Stimulated activated naive CD8-positive, alpha-beta T cell treated with anti-CD3 and anti-CD28 coated beads, Interleukin-15, Interleukin-2, amounts not matched to agents 100 U/mL and 50 U/mL, for 24 hours (primary cell): ENCODE results near the gene INTS6.

ENCODE experiments used
- ATAC-seq: fragments of 150-1000 bp; cut with Tn5 transposase; one replicate; pipeline ENCODE4 v1.10.0; 2021
- DNase-seq: peaks from one replicate; pipeline ENCODE4 v3.0.0; 2021

INTS6 gene

DNA sequence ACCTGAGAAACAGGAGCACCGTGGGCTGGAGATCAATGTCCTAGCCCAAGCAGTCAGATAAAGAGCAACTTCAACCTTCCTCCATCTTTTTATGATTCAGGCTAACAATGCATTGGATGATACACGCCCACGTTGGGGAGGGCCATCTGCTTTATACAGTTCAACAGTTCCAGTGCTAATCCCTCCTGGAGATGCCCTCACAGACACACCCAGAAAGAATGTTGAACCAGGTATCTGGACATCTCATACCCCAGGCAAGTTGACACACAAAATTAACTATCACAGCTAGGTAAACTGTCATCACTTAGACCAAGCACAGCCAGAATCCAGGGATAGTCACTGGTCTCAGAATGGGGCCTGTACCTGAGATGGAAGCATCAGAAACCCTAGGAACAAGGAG lies 134.0 kb downstream of the INTS6 start:
- DNase-seq (no peak), ATAC-seq (no peak)

GRCh38 chr13:51318015-51318414 lies 134.8 kb downstream of the INTS6 start:
- ATAC-seq, result no peak
- no peak for DNase-seq

- DNase-seq (no peak), ATAC-seq (no peak)
These were observed 135.6 kb downstream of the INTS6 start for GRCh38 chr13:51317262-51317661.

- DNase-seq (no peak), ATAC-seq (no peak)
These were observed 139.2 kb downstream of the INTS6 start for GRCh38 chr13:51313619-51314018.

DNA sequence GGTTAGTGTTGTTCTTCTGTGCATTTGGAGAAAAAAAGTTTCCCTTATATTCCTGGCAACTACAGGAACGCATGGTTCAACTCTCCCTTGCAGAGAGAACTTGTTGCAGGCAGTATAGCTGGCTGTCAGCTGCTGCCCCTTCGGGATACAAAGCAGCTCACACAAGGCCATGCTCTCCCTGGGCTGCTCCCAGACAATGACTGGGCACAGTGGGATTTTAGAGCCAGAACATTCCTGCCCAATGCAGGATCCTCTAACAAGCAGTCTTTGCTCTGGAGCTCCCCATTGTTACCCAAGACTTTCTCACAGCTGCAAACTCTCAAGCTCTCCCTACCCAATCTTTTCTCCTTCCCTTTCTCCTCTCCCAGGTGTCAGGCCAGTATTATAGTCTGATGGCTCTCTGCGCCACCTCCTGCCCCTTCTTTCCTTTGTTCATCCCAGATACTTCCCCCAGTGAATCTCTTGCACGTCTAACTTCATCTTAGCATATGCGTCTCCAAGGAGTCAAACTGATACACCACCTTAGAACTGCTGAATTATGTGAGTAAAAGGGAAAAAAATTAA lies 140.8 kb downstream of the INTS6 start:
- DNase-seq, result no peak
- no peak for ATAC-seq
